SK-N-SH (cell line): ENCODE data around the gene DCLK1.

ENCODE experiments used
- CTCF ChIP-seq: fragments of 200-600 bp; sonication (generic); IDR thresholded peaks from 2 replicates; pipeline ENCODE4 v1.6.1; 2017; ENCODE audit warnings: antibody characterized with exemption, mild to moderate bottlenecking, moderate library complexity
- SIN3A ChIP-seq: IDR thresholded peaks from 2 replicates; pipeline ENCODE4 v1.6.1; 2012; ENCODE audit warnings: low read depth, mild to moderate bottlenecking, low read length, moderate library complexity, borderline replicate concordance

- TF ChIP-seq CTCF (no peak), SIN3A (no peak)
Measured at GRCh38 chr13:35917252-35917941, 213.8 kb downstream of the DCLK1 start.
